PC-3 (cell line): ENCODE data around the gene ABCF3.

Experiments used
- EZH2 ChIP-seq: fragments of 300-600 bp; sonication (generic); IDR thresholded peaks from one replicate; pipeline ENCODE4 v1.6.1; 2017; ENCODE audit warnings: antibody characterized with exemption, mild to moderate bottlenecking, low read length; ENCODE audit not compliant: unreplicated experiment
- TF ChIP-seq, protein P1 (sequence below): fragments of 300-600 bp; sonication (generic); conservative IDR thresholded peaks from 2 replicates; pipeline ENCODE4 v1.5.1; 2017; ENCODE audit warnings: antibody characterized with exemption, low read depth, mild to moderate bottlenecking, low read length

DNA sequence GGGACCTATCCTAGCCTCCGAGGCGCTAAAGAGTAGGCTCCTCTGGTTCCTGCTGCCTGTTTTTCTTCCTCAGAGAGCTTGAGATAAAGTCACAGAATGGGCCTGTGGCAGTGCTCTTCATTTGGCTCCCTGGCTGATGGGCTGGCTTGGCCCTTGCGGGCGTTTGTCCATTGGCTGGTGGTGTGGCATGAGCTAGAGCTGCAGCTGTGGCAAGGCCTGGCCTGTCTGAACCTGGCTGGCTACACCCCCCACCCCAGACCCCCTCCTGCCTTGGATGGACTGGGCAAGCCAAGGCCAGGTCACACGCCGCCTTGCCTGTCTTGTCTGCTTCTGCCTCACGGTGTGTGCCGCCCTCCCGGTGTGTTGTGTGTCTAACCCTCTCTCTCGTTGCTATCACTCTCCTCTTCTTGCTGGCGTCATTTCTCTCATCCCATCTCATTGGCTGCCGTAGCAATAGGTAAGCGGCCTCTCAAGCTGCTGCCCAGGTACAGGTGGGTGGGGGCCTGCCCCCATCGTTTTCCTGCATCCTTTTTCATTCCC lies 8.2 kb upstream of the ABCF3 start:
- TF ChIP-seq, protein P1, sequence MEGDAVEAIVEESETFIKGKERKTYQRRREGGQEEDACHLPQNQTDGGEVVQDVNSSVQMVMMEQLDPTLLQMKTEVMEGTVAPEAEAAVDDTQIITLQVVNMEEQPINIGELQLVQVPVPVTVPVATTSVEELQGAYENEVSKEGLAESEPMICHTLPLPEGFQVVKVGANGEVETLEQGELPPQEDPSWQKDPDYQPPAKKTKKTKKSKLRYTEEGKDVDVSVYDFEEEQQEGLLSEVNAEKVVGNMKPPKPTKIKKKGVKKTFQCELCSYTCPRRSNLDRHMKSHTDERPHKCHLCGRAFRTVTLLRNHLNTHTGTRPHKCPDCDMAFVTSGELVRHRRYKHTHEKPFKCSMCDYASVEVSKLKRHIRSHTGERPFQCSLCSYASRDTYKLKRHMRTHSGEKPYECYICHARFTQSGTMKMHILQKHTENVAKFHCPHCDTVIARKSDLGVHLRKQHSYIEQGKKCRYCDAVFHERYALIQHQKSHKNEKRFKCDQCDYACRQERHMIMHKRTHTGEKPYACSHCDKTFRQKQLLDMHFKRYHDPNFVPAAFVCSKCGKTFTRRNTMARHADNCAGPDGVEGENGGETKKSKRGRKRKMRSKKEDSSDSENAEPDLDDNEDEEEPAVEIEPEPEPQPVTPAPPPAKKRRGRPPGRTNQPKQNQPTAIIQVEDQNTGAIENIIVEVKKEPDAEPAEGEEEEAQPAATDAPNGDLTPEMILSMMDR = no peak
- no peak for TF ChIP-seq EZH2
